HG03066 (cell line): ENCODE results near the gene WDR38.

Source experiments
- ATAC-seq: cut with Tn5 transposase; IDR thresholded peaks from one replicate; pipeline ENCODE4 v1.9.1; 2021; ENCODE audit warnings: low read depth; ENCODE audit not compliant: unreplicated experiment

Gene WDR38

DNA sequence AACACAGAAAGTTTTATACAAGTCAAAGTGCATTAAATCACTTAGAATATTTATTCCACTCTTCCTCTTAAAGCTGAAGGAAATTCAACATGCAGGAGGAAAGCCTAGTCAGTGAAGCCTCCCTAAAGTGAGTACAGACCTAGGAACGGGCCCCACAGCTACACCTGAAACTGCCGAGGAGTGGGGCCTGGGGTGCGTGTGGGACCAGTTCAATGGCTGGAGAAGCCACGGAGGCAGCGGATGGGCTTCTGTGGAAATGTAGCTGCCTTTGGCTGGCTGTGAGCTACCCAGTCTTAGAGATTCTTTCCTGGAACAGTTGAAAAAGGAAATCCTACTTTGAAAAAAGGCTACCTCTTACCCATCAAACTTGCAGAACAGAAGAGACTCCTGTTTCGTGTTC lies 25.3 kb downstream of the WDR38 start:
- no peak for ATAC-seq

DNA sequence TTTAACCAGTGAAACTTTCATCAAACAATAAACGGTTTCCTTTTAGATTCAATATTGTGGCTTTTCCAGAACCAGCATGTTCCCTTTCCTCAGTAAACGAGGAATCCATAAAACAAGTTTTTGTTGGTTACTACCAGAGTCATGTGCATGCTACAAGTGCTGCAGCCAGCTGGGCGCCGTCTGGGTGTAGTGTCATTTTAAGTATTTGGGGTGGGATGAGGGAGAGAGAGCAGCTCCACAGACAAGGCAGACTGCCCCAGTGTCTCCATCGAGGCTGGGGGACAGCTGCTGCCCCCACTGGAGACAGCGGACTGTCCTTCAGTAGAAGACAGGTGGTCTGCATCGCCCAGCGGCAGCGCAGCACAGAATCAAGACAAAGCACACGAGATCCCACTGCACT lies 26.0 kb downstream of the WDR38 start:
- ATAC-seq = no peak

- no peak for ATAC-seq
Observed at GRCh38 chr9:124880501-124880900, 27.2 kb downstream of the WDR38 start.

- no peak for ATAC-seq
Observed at GRCh38 chr9:124881138-124881743, 28.0 kb downstream of the WDR38 start.

DNA sequence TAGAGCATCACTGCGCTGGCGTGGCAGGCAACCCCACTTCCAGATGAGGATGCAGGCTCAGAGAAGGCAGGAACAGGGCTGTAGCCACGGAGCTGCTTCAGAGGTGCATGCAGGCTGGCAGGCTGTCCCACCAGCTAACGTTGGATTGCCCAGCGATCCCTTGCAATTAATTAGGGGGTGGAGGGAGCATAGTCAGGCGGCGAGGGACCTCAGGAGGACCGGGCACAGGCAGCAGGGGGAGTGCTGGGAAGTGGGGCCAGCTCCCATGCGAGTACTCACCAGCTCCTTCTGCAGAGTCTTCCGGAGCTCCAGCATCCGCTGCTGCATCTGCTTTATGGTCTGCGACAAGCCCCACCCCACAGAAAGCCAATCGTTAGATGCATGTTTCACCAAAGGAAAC lies 29.0 kb downstream of the WDR38 start:
- no peak for ATAC-seq

GRCh38 chr9:124884376-124884775 lies 31.1 kb downstream of the WDR38 start:
- ATAC-seq = no peak

- ATAC-seq = no peak
Observed at GRCh38 chr9:124885551-124885950, 32.3 kb downstream of the WDR38 start.

GRCh38 chr9:124886461-124886860 lies 33.2 kb downstream of the WDR38 start:
- no peak for ATAC-seq

- ATAC-seq = no peak
Observed at GRCh38 chr9:124886866-124887492, 33.7 kb downstream of the WDR38 start.

DNA sequence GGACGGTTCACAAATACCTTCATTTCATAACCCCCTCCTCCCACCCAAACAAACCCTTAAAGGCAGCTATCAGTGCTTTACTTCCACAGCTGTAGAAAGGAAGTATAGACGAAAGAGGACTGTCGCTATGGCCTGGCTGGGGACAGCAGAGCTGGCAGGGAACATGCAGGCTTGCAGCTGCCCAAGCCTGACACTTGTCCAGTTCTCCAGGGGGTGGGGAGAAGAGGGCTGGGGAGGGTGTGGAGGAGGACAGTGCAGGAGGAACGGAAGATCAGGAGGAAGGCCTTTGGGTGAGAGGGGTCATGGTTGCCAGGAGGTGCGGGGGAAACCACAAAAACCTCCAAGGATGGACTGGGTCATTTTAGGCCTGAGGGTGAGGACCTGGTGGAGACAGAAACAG lies 34.6 kb downstream of the WDR38 start:
- no peak for ATAC-seq

- ATAC-seq = no peak
Observed at GRCh38 chr9:124889006-124889405, 35.7 kb downstream of the WDR38 start.

DNA sequence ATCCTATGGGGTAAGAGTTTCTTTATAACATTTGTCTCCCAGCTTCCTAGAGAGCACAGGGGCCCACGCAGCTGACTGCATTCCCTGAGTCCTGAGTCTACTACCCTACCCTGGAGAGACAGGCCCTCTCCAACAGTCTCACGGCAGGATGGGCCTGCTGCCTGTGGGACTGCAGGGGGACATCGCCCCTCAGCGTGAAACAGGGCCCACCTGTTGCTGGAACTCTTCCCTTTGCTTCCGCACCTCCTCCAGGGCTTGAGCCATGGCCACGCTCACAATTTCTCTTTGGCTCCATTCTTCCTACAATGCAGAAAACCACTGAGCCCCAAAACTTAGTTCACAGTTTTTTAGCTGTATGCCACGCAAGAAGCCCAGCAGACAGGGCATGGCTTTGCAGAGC lies 36.9 kb downstream of the WDR38 start:
- no peak for ATAC-seq

- no peak for ATAC-seq
Observed at GRCh38 chr9:124894035-124894740, 40.9 kb downstream of the WDR38 start.

- ATAC-seq = no peak
Observed at GRCh38 chr9:124894741-124895170, 41.5 kb downstream of the WDR38 start.

GRCh38 chr9:124897570-124898460 lies 44.6 kb downstream of the WDR38 start:
- no peak for ATAC-seq

- no peak for ATAC-seq
Observed at GRCh38 chr9:124899845-124900244, 46.6 kb downstream of the WDR38 start.

GRCh38 chr9:124906966-124907365 lies 53.7 kb downstream of the WDR38 start:
- no peak for ATAC-seq
